Stimulated activated CD8-positive, alpha-beta memory T cell treated with anti-CD3 and anti-CD28 coated beads, Interleukin-15, amount 100 ng/mL, for 1 hour (primary cell): Measurements from ENCODE around the gene MAGEE1.

Source experiments
- DNase-seq: peaks from one replicate; pipeline ENCODE4 v3.0.0-alpha.2; 2020; ENCODE audit warnings: low read depth

Gene MAGEE1, protein sequence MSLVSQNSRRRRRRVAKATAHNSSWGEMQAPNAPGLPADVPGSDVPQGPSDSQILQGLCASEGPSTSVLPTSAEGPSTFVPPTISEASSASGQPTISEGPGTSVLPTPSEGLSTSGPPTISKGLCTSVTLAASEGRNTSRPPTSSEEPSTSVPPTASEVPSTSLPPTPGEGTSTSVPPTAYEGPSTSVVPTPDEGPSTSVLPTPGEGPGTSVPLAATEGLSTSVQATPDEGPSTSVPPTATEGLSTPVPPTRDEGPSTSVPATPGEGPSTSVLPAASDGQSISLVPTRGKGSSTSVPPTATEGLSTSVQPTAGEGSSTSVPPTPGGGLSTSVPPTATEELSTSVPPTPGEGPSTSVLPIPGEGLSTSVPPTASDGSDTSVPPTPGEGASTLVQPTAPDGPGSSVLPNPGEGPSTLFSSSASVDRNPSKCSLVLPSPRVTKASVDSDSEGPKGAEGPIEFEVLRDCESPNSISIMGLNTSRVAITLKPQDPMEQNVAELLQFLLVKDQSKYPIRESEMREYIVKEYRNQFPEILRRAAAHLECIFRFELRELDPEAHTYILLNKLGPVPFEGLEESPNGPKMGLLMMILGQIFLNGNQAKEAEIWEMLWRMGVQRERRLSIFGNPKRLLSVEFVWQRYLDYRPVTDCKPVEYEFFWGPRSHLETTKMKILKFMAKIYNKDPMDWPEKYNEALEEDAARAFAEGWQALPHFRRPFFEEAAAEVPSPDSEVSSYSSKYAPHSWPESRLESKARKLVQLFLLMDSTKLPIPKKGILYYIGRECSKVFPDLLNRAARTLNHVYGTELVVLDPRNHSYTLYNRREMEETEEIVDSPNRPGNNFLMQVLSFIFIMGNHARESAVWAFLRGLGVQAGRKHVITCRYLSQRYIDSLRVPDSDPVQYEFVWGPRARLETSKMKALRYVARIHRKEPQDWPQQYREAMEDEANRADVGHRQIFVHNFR

GRCh38 chrX:76427560-76428242 lies at the start of gene MAGEE1:
TSS of gene MAGEE1 (plus strand) at chrX:76427710. CDS start at chrX:76427931, 221 bp downstream.
- DNase-seq, result peak; percentile 60

DNA sequence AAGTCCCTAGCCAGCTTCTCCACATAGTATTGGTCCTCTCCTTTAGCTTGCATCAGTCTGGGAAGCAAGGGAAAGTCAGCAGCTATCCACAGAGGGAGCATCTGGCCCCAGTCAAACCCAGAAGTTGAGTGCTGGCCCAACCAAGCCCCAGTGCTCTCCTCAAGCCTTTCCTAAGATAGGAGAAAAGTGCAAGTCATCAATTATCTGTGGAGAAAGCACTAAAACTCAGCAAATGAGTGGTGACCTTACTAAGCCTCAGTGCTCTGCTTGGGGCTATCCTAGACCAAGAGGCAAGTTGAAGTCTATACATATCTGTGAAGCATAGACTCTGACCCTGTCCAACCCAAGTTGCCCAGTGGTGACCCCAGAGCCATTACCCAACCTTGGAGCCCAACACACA lies 28.5 kb upstream of the MAGEE1 start:
- DNase-seq, result no peak

GRCh38 chrX:76407795-76408194 lies 19.7 kb upstream of the MAGEE1 start:
- no peak for DNase-seq

GRCh38 chrX:76420237-76420636 lies 7.3 kb upstream of the MAGEE1 start:
- DNase-seq, result no peak

- DNase-seq, result peak; percentile 14
Observed at GRCh38 chrX:76428243-76429130, 977 bp downstream of the MAGEE1 start.

- DNase-seq, result no peak
Observed at GRCh38 chrX:76433219-76433618, 5.7 kb downstream of the MAGEE1 start.

GRCh38 chrX:76434103-76434741 lies 6.7 kb downstream of the MAGEE1 start:
- no peak for DNase-seq

DNA sequence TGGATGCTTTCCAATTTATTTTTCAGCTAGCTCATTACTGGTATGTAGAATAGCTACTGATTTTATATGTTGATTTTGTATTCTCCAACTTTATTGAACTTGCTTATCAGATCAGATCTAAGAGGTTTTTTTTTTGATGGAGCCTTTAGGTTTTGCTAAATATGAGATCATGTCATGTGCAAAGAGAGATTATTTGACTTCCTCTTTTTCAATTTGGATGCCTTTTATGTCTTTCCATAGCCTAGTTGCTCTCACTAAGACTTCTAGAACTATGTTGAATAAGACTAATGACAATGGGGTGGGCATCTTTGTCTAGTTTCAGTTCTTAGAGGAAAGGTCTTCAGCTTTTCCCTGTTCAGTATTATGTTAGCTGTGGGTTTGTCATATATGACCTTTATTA lies 11.7 kb downstream of the MAGEE1 start:
- DNase-seq, result no peak

DNA sequence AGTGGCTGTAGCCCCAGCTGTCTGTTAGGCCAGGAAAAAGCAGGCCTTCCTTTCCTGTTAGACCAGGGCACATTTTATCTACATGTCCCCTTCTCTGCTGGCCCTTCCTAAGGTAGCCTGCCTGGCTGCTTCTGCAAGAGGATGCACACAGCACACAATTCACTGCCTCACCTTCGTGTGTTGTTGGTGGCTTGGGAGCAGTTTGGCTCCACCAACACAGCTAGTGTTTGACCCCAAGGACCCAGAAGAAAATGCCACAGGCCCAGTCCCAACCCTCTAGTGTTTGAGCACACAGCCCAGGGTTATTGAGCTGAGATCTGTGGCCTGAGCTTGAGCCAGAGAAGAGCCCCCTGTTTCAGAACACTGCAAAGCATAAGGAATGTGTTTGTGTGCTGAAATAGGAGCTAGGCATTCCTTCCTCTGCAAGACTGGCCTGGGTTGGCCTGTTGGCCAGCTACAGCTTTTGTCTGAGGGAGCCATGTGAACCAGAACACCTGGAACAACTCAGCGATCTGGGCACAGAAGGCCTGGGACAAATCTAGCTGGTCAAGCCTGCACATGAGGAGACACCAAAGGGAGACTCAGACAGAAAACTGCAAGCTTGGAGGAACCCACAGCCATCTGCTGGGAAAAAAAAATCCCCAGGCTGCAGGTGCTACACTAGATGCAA lies 26.4 kb downstream of the MAGEE1 start:
- DNase-seq, result no peak

DNA sequence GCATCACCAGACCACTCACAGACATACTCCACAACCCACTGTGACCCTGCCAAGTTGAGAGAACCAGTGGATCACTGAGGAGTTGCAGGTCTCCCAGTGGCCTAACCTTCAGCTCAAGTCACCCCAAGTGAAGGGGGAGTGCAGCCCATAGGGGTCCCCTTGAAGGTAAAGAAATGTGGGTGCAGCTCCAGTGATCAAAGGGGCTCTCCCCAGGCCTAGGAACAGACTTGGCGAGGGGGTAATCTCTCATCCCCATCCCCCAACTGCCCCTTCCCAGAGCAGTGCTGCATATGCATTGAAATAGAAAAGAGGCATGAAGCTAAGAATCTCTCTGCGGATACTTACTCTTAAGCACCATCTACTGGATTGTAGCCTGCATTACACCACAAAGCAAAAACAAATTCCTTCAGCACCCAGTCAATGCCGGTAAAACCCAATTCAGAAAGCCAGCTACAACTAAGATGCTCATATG lies 27.0 kb downstream of the MAGEE1 start:
- no peak for DNase-seq

DNA sequence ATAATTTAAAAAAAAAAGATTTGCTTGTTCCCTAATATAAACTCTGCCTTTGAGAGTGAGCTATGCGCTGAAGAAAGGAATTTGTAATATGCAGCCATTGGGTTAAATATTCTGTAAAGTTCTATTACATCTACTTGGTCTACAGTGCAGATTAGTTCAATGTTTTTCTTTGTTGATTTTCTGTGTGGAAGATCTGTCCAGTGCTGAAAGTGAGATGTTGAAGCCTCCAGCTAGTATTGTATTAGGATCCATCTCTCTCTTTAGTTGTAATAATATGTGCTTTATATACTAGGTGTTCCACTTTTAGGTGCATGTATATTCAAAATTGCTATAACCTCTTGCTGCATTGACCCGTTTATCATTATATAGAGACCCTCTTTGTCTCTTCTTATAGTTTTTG lies 49.8 kb downstream of the MAGEE1 start:
- DNase-seq, result no peak
